Ishikawa (cell line): Measurements from ENCODE around the gene ST3GAL5.

ENCODE experiments used
- CREB1 ChIP-seq: IDR thresholded peaks from 2 replicates; pipeline ENCODE4 v1.6.1; 2012; ENCODE audit warnings: low read depth
- EP300 ChIP-seq: IDR thresholded peaks from 2 replicates; pipeline ENCODE4 v1.6.1; 2012; ENCODE audit warnings: borderline replicate concordance
- FOXM1 ChIP-seq: IDR thresholded peaks from 2 replicates; pipeline ENCODE4 v1.6.1; 2012; ENCODE audit warnings: low read depth, borderline replicate concordance
- NFIC ChIP-seq: IDR thresholded peaks from 2 replicates; pipeline ENCODE4 v1.6.1; 2012
- RAD21 ChIP-seq: IDR thresholded peaks from 2 replicates; pipeline ENCODE4 v1.6.1; 2012; ENCODE audit warnings: low read depth
- TAF1 ChIP-seq: IDR thresholded peaks from 2 replicates; pipeline ENCODE4 v1.6.1; 2012; ENCODE audit warnings: low read depth, mild to moderate bottlenecking
- TCF12 ChIP-seq: IDR thresholded peaks from 2 replicates; pipeline ENCODE4 v1.6.1; 2012; ENCODE audit warnings: low read depth
- TEAD4 ChIP-seq: IDR thresholded peaks from 2 replicates; pipeline ENCODE4 v1.6.1; 2012
- YY1 ChIP-seq: IDR thresholded peaks from 2 replicates; pipeline ENCODE4 v1.6.1; 2012; ENCODE audit warnings: low read depth
- TF ChIP-seq, protein P1 (sequence below): IDR thresholded peaks from 2 replicates; pipeline ENCODE4 v1.6.1; 2012
- TF ChIP-seq, protein P2 (sequence below): IDR thresholded peaks from 2 replicates; pipeline ENCODE4 v1.6.1; 2012; ENCODE audit warnings: low read depth, mild to moderate bottlenecking

DNA sequence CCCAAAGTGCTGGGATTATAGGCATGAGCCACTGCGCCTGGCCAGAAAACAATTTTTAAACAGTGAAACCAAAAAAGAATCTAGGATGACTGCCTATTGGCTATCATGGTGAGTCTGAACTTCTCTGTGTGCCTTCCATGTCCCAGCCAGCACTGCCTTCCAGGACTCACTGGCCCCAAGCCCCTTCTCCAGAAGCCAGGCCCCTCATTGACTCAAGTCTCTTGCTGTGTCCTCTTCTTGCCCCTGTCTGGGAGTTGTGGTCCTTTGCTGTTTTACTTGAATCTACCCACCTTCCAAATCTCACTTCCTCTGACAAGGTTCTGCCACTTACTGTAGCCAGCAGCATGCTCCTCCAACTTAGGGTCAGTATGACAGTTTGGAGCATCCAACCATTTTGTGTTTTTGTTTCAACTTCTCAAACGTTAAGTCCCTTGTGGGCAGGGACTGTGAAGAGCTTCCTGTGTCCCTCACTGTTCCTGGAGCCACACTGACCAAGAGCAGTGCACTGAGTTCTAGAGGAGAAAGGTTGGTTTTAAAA is 41.7 kb downstream of the ST3GAL5 start:
- TF ChIP-seq, protein P1, sequence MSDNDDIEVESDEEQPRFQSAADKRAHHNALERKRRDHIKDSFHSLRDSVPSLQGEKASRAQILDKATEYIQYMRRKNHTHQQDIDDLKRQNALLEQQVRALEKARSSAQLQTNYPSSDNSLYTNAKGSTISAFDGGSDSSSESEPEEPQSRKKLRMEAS = no peak
- TF ChIP-seq RAD21 = no peak
- TF ChIP-seq, protein P2, sequence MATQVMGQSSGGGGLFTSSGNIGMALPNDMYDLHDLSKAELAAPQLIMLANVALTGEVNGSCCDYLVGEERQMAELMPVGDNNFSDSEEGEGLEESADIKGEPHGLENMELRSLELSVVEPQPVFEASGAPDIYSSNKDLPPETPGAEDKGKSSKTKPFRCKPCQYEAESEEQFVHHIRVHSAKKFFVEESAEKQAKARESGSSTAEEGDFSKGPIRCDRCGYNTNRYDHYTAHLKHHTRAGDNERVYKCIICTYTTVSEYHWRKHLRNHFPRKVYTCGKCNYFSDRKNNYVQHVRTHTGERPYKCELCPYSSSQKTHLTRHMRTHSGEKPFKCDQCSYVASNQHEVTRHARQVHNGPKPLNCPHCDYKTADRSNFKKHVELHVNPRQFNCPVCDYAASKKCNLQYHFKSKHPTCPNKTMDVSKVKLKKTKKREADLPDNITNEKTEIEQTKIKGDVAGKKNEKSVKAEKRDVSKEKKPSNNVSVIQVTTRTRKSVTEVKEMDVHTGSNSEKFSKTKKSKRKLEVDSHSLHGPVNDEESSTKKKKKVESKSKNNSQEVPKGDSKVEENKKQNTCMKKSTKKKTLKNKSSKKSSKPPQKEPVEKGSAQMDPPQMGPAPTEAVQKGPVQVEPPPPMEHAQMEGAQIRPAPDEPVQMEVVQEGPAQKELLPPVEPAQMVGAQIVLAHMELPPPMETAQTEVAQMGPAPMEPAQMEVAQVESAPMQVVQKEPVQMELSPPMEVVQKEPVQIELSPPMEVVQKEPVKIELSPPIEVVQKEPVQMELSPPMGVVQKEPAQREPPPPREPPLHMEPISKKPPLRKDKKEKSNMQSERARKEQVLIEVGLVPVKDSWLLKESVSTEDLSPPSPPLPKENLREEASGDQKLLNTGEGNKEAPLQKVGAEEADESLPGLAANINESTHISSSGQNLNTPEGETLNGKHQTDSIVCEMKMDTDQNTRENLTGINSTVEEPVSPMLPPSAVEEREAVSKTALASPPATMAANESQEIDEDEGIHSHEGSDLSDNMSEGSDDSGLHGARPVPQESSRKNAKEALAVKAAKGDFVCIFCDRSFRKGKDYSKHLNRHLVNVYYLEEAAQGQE = no peak
- no peak for TF ChIP-seq TAF1
- TF ChIP-seq YY1 = no peak
- no peak for TF ChIP-seq EP300
- TF ChIP-seq FOXM1 = no peak
- TF ChIP-seq CREB1 = no peak
- no peak for TF ChIP-seq NFIC
- no peak for TF ChIP-seq TEAD4
- TF ChIP-seq TCF12 = no peak
